CD4-positive, alpha-beta memory T cell (primary cell): ENCODE data around the gene CMPK2. TPM values are rescaled to one million over a fixed set of nuclear protein-coding genes. Genes with fewer than 3 reads are reported as not detected.
A peak's percentile ranks its signal among the peaks of the same experiment; 100 is the strongest.

ENCODE experiments used
- CTCF ChIA-PET: fragments of 350-600 bp; sonication (Branson Sonifier 250); formaldehyde crosslinking; loops from one replicate; lab custom pipeline; 2021; ENCODE audit warnings: inconsistent platforms; ENCODE audit not compliant: partially characterized antibody; lab: Charles Lee
- POLR2A ChIA-PET: fragments of 350-600 bp; sonication (Branson Sonifier 250); formaldehyde crosslinking; loops from one replicate; lab custom pipeline; 2021; ENCODE audit not compliant: partially characterized antibody; lab: Charles Lee
- DNase-seq, 5 donors: peaks; one replicate each; pipeline versions ENCODE4 v3.0.0 to v3.0.0-alpha.2; 2020 to 2022; ENCODE audit warnings: mixed read lengths in 1 of 5
- H3K27ac ChIP-seq: one replicate; pipeline ENCODE4 v1.7.0; 2013; ENCODE audit warnings: low read depth, low read length
- H3K27me3 ChIP-seq: 2 replicates; pipeline ENCODE4 v1.7.0; 2013; ENCODE audit warnings: mild to moderate bottlenecking, low read length, moderate library complexity; ENCODE audit not compliant: insufficient read depth
- H3K36me3 ChIP-seq: 2 replicates; pipeline ENCODE4 v1.7.0; 2013; ENCODE audit warnings: mild to moderate bottlenecking, low read length, moderate library complexity; ENCODE audit not compliant: insufficient read depth
- H3K4me1 ChIP-seq: 2 replicates; pipeline ENCODE4 v1.7.0; 2013; ENCODE audit warnings: mild to moderate bottlenecking, low read length, moderate library complexity; ENCODE audit not compliant: insufficient read depth
- H3K4me3 ChIP-seq, 2 donors: one replicate each; pipeline ENCODE4 v1.7.0; 2013; ENCODE audit warnings: low read length in 2 of 2, mild to moderate bottlenecking in 1 of 2
- H3K9me3 ChIP-seq, 2 donors: one replicate each; pipeline ENCODE4 v1.7.0; 2013; ENCODE audit warnings: low read length in 2 of 2, control low read depth in 1 of 2; ENCODE audit not compliant: control insufficient read depth in 1 of 2
- H3K27ac Mint-ChIP-seq, 7 donors: one replicate each; pipeline ENCODE4 v1.8.0; 2020 to 2021; ENCODE audit warnings: mixed read lengths in 7 of 7, mild to moderate bottlenecking in 6 of 7, inconsistent platforms in 3 of 7, moderate library complexity in 3 of 7
- H3K27me3 Mint-ChIP-seq, 2 donors: one replicate each; pipeline ENCODE4 v1.8.0; 2020 to 2021; ENCODE audit warnings: mixed read lengths in 2 of 2
- H3K36me3 Mint-ChIP-seq, 2 donors: one replicate each; pipeline ENCODE4 v1.8.0; 2020 to 2021; ENCODE audit warnings: mixed read lengths in 2 of 2, inconsistent platforms in 1 of 2, mild to moderate bottlenecking in 1 of 2
- H3K4me1 Mint-ChIP-seq, 4 donors: one replicate each; pipeline ENCODE4 v1.8.0; 2020 to 2021; ENCODE audit warnings: mixed read lengths in 4 of 4, mild to moderate bottlenecking in 1 of 4
- H3K4me3 Mint-ChIP-seq, 8 donors: one replicate each; pipeline ENCODE4 v1.8.0; 2020 to 2021; ENCODE audit warnings: mixed read lengths in 8 of 8, mild to moderate bottlenecking in 7 of 8, moderate library complexity in 6 of 8, inconsistent platforms in 3 of 8
- H3K9me3 Mint-ChIP-seq, 8 donors: one replicate each; pipeline ENCODE4 v1.8.0; 2020 to 2021; ENCODE audit warnings: mixed read lengths in 8 of 8, mild to moderate bottlenecking in 5 of 8, inconsistent platforms in 3 of 8, moderate library complexity in 1 of 8
- intact Hi-C: fragments of 100-400 bp; cut with micrococcal nuclease; formaldehyde crosslinking; loops from one replicate; pipeline ENCODE4 v1.15.1; 2023
- polyA plus RNA-seq, 2 donors: library from polyadenylated mRNA; unstranded; fragments of 300-500 nt; fragmentation: Illumina TruSeq; gene quantifications; one replicate each; pipeline ENCODE4 v1.2.3, GENCODE V29; 2021
- total RNA-seq, 2 experiments: library from RNA; stranded (reverse); gene quantifications; one replicate each; pipeline ENCODE4 v1.2.3, GENCODE V29; 2021

CMPK2 gene
- total and polyA plus RNA-seq, 4 experiments from 2014 or later, result 3.5 to 9.7 (median 5.2) TPM

DNA sequence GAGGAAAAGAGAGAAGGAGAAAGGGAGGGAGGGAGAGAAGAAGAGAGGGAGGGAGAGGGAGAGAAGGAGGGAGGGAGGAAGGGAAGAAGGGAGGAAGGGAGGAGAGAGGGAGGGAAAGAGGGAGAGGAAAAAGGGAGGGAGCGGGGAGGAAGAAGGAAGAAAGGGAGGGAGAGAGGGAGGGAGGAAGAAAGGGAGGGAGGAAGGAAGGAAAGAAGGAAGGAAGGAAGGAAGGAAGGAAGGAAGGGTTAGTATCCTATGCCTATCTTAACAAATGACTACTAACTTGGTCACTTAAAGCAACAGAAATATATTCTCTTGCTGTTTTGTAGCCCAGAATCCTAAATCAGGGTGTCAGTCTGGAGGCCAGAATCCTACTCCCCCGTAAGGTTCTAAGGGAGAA is 52.1 kb downstream of the CMPK2 start:
- Mint-ChIP-seq H3K9me3 (peaks cover 0 to 2% (median 0%) of the 10 kb centered on the region in 8 donors), H3K4me1 (no peaks in the 10 kb centered on the region), H3K27me3 (peaks cover 8 to 35% of the 10 kb centered on the region in 2 donors), H3K27ac (no peak overlapping the region), H3K4me3 (no peak overlapping the region), H3K36me3 (no peaks in the 10 kb centered on the region)
- no peaks in the 10 kb centered on the region for H3K36me3 ChIP-seq
- no peaks in the 10 kb centered on the region for H3K27me3 ChIP-seq
- H3K4me3 ChIP-seq, result no peak overlapping the region
- ChIA-PET POLR2A (no interaction called here), CTCF (no interaction called here)
- intact Hi-C loops, result no loop called here
- no peaks in the 10 kb centered on the region for H3K4me1 ChIP-seq
- H3K9me3 ChIP-seq, result no peaks in the 10 kb centered on the region
- no peak for DNase-seq
- H3K27ac ChIP-seq, result no peak overlapping the region

- H3K36me3 ChIP-seq, result no peaks in the 10 kb centered on the region
- H3K27me3 Mint-ChIP-seq, result peaks cover 8 to 40% of the 10 kb centered on the region in 2 donors
- H3K9me3 ChIP-seq, result no peaks in the 10 kb centered on the region
- peaks cover 0 to 2% (median 0%) of the 10 kb centered on the region in 8 donors for H3K9me3 Mint-ChIP-seq
- no peaks in the 10 kb centered on the region for H3K27me3 ChIP-seq
- POLR2A ChIA-PET, result no interaction called here
- DNase-seq, result no peak
- intact Hi-C loops, result no loop called here
- no peak overlapping the region for H3K27ac ChIP-seq
- no peaks in the 10 kb centered on the region for H3K4me1 ChIP-seq
- H3K4me3 Mint-ChIP-seq, result peak overlapping the region in 1 of 8 donors; percentile 1
- no peaks in the 10 kb centered on the region for H3K36me3 Mint-ChIP-seq
- CTCF ChIA-PET, result no interaction called here
- no peak overlapping the region for H3K4me3 ChIP-seq
- H3K4me1 Mint-ChIP-seq, result no peaks in the 10 kb centered on the region
- H3K27ac Mint-ChIP-seq, result no peak overlapping the region
These were observed 52.7 kb downstream of the CMPK2 start for GRCh38 chr2:6812857-6813530.

GRCh38 chr2:6810961-6811360 is 54.7 kb downstream of the CMPK2 start:
- no peak for DNase-seq
- no peaks in the 10 kb centered on the region for H3K27me3 ChIP-seq
- H3K27ac Mint-ChIP-seq, result no peak overlapping the region
- no peaks in the 10 kb centered on the region for H3K36me3 Mint-ChIP-seq
- H3K4me3 ChIP-seq, result no peak overlapping the region
- no peaks in the 10 kb centered on the region for H3K36me3 ChIP-seq
- intact Hi-C loops, result no loop called here
- ChIA-PET CTCF (no interaction called here), POLR2A (no interaction called here)
- peaks cover 11 to 40% of the 10 kb centered on the region in 2 donors for H3K27me3 Mint-ChIP-seq
- peaks cover 0 to 2% (median 0%) of the 10 kb centered on the region in 8 donors for H3K9me3 Mint-ChIP-seq
- no peak overlapping the region for H3K27ac ChIP-seq
- no peaks in the 10 kb centered on the region for H3K9me3 ChIP-seq
- H3K4me1 ChIP-seq, result no peaks in the 10 kb centered on the region
- no peaks in the 10 kb centered on the region for H3K4me1 Mint-ChIP-seq
- no peak overlapping the region for H3K4me3 Mint-ChIP-seq

GRCh38 chr2:6808426-6808825 is 57.3 kb downstream of the CMPK2 start:
- Histone ChIP-seq H3K9me3 (no peaks in the 10 kb centered on the region), H3K27ac (no peak overlapping the region), H3K27me3 (no peaks in the 10 kb centered on the region), H3K36me3 (no peaks in the 10 kb centered on the region), H3K4me3 (no peak overlapping the region), H3K4me1 (no peaks in the 10 kb centered on the region)
- peaks cover 16 to 44% of the 10 kb centered on the region in 2 donors for H3K27me3 Mint-ChIP-seq
- CTCF ChIA-PET, result no interaction called here
- POLR2A ChIA-PET, result no interaction called here
- intact Hi-C loops, result no loop called here
- no peaks in the 10 kb centered on the region for H3K36me3 Mint-ChIP-seq
- no peaks in the 10 kb centered on the region for H3K4me1 Mint-ChIP-seq
- no peak for DNase-seq
- H3K4me3 Mint-ChIP-seq, result no peak overlapping the region
- no peak overlapping the region for H3K27ac Mint-ChIP-seq
- H3K9me3 Mint-ChIP-seq, result peaks cover 0 to 2% (median 0%) of the 10 kb centered on the region in 8 donors

- H3K9me3 ChIP-seq, result no peaks in the 10 kb centered on the region
- no peaks in the 10 kb centered on the region for H3K4me1 Mint-ChIP-seq
- H3K36me3 ChIP-seq, result no peaks in the 10 kb centered on the region
- peaks cover 0 to 2% (median 0%) of the 10 kb centered on the region in 8 donors for H3K9me3 Mint-ChIP-seq
- no peak overlapping the region for H3K4me3 ChIP-seq
- H3K36me3 Mint-ChIP-seq, result no peaks in the 10 kb centered on the region
- H3K27me3 ChIP-seq, result no peaks in the 10 kb centered on the region
- POLR2A ChIA-PET, result no interaction called here
- no peak for DNase-seq
- H3K27me3 Mint-ChIP-seq, result peaks cover 21 to 46% of the 10 kb centered on the region in 2 donors
- CTCF ChIA-PET, result no interaction called here
- H3K27ac Mint-ChIP-seq, result no peak overlapping the region
- intact Hi-C loops, result no loop called here
- no peak overlapping the region for H3K27ac ChIP-seq
- no peak overlapping the region for H3K4me3 Mint-ChIP-seq
- H3K4me1 ChIP-seq, result no peaks in the 10 kb centered on the region
These were observed 59.1 kb downstream of the CMPK2 start for GRCh38 chr2:6806604-6807003.

GRCh38 chr2:6800553-6800952 is 65.2 kb downstream of the CMPK2 start:
- DNase-seq, result no peak
- ChIA-PET POLR2A (no interaction called here), CTCF (no interaction called here)
- no peaks in the 10 kb centered on the region for H3K4me1 ChIP-seq
- no peak overlapping the region for H3K4me3 Mint-ChIP-seq
- H3K27me3 ChIP-seq, result no peaks in the 10 kb centered on the region
- H3K9me3 ChIP-seq, result no peaks in the 10 kb centered on the region
- no peaks in the 10 kb centered on the region for H3K36me3 Mint-ChIP-seq
- H3K9me3 Mint-ChIP-seq, result peaks cover 0 to 2% (median 0%) of the 10 kb centered on the region in 8 donors
- H3K4me3 ChIP-seq, result no peak overlapping the region
- H3K27me3 Mint-ChIP-seq, result peaks cover 15 to 22% of the 10 kb centered on the region in 2 donors
- H3K27ac Mint-ChIP-seq, result no peak overlapping the region
- no peak overlapping the region for H3K27ac ChIP-seq
- H3K36me3 ChIP-seq, result no peaks in the 10 kb centered on the region
- intact Hi-C loops, result no loop called here
- H3K4me1 Mint-ChIP-seq, result no peaks in the 10 kb centered on the region
